ENCODE results near the gene UBASH3B. TPM values are rescaled to one million over a fixed set of nuclear protein-coding genes. Genes with fewer than 3 reads are reported as not detected.

UBASH3B gene
- total and polyA plus RNA-seq, 2 of the 13 experiments (the other 11 are each of a cell fraction or from before 2014, with no cell fraction given), result 4.4 to 7.6 TPM

- TF ChIP-seq FUBP1 (CRISPR knock-in tag; IDR thresholded peaks at IDR 0.05; ENCODE audit: borderline replicate concordance) (no peak), HDAC6 (IDR thresholded peaks at IDR 0.05; ENCODE audit: low read depth, low read length) (no peak), ZNF792 (CRISPR knock-in tag; IDR thresholded peaks at IDR 0.05) (no peak), GZF1 (CRISPR knock-in tag; IDR thresholded peaks at IDR 0.05) (no peak), ZNF598 (CRISPR knock-in tag; IDR thresholded peaks at IDR 0.05; ENCODE audit: borderline replicate concordance) (no peak), ZNF160 (CRISPR knock-in tag; IDR thresholded peaks at IDR 0.05) (no peak), ZNF724P (CRISPR knock-in tag; IDR thresholded peaks at IDR 0.05; ENCODE audit: borderline replicate concordance) (no peak), NKX3-1 (CRISPR knock-in tag; IDR thresholded peaks at IDR 0.05) (no peak), GATAD1 (CRISPR knock-in tag; IDR thresholded peaks at IDR 0.05) (no peak), ZSCAN21 (CRISPR knock-in tag; IDR thresholded peaks at IDR 0.05; ENCODE audit: borderline replicate concordance) (no peak), EHMT2 (IDR thresholded peaks at IDR 0.05; ENCODE audit: borderline replicate concordance, low read depth, low read length) (no peak), DNMT3B (CRISPR knock-in tag; conservative IDR thresholded peaks at IDR 0.05) (no peak)
These were observed 110.1 kb downstream of the UBASH3B start (continued) for GRCh38 chr11:122765487-122766131.

Measured in HepG2 (cell line).